Stimulated activated CD8-positive, alpha-beta memory T cell treated with anti-CD3 and anti-CD28 coated beads, Interleukin-4, amount 100 ng/mL, for 24 hours (primary cell): Measurements from ENCODE around the gene KIRREL2.
"Not testable (repeated sequence)": the region's sequence is repeated elsewhere in the genome, so short reads cannot be mapped to it uniquely, and the experiment has no call there.

Source experiments
- DNase-seq: peaks from one replicate; pipeline ENCODE4 v3.0.0-alpha.2; 2020; ENCODE audit warnings: low read depth

The KIRREL2 gene

DNA sequence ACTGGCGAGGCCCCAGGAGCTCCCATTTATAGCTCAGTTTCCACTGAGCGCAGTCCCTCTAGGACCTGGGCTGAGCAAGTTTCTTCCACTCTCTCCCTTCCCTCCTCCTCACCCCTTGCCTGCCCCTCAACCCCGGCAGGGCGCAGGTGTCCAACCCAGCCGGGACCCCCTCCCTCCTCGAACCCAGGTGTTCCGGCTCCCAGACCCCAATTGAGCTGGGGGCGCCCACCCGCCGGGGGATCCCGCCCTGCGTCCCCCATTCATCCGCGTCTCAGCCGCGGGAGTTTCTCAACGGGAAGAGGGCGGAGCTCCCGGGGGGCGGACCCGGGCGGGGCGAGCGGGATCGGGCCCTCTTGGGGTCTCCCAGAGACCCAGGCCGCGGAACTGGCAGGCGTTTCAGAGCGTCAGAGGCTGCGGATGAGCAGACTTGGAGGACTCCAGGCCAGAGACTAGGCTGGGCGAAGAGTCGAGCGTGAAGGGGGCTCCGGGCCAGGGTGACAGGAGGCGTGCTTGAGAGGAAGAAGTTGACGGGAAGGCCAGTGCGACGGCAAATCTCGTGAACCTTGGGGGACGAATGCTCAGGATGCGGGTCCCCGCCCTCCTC, at the start of gene KIRREL2:
TSS of gene KIRREL2 (plus strand) at position 366 of the 604 bp plus-strand sequence. CDS start at position 575, 209 bp downstream.
- DNase-seq: no peak

DNA sequence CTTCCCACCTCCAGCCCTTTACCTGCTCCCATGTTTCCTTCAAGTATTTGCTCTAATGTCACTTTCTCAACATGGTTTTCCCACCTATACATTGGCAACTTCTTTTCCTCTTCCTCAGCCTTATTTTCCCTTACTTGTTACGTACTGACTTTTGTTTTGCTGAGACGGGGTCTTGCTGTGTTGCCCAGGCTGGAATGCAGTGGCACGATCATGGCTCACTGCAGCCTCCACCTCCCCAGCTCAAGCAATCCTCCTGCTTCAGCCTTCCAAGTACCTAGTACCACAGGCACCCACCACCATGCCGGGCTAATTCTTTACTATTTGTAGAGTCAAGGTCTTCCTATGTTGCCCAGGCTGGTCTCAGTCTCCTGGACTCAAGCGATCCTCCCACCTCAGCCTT, 49.1 kb upstream of the KIRREL2 start:
- no peak for DNase-seq

DNA sequence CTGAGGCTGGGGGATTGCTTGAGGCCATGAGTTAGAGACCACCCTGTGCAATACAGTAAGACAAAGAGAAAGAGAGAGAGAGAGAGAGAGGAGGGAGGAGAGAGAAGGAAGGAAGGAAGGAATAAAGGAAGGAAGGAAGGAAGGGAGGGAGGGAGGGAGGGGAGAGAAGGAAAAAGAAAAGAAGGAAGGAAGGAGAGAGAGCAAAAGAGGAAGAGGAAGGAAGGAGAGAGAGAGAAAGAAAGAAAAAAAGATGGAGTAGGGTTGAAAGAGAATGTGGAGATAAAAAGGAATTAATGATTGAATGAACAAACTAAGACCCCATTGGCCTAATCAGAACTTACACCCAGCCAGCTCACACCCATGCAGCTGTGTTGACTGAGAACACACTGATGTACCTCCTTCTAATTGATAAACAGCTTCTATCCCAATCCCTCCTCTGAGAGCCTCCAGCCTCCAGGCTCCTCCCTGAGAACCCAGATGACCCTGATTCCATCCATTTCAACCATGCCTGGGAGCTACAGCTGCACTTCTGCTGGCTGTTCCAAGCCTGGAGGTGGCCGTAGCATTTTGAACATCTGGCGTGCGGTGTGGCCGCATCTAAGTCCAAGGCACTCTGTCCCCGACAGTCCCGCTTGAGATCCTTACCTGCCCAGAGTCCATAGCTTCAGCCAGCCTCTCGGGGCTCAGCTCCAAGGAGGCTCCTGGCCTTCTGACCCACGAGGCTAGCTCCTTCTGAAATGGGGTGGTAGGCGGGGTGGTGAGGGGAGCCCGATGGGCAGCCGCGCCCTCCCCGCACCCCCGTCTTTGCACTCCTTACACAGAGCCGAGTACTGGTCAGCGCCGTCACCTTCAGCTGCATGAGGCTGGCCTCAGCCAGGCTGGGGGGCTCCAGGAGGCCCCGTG, 45.1 kb upstream of the KIRREL2 start:
- DNase-seq: no peak

DNA sequence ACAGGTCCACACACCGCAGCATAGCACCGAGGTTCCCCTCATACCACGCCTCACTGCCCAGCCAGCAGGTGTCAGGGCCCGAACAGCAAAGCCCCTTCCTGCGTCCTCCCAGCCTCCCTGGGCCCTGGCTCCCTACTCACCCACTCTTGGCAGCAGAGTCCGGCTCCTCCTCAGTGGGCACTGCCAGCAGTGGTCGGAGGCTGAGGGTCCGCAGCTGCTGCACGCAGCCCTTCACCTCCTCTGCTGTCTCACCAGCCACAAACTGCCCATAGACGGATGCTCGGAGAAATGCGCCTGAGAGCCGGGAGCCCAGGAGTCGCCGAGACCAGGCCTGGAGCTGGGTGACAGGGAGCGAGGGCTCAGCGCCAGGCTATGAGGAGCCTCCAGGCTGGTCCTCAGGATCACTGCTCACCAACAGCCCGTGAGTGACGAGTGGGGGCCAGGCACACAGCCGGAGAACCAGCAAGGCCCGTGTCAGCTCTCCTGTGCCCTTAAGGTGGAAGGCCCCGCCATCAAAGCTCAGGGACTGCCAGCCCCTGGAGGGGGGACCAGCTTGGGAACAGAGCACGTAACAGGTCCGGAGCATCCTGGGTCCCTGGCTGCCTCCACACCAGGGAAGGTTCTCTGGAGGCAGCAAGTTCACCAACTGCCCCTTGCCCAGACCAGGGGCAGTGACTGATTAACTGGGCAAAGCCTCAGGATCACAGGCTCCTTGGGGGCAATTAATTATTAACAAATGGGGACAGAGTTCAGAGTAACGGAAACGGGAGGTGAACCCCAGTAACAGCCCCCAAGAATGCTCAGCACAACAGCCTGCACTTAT, 44.3 kb upstream of the KIRREL2 start, which contains the start of gene PRODH2:
TSS of gene PRODH2 (minus strand) at position 626 of the 823 bp plus-strand sequence. CDS start at position 586, 40 bp downstream.
- no peak for DNase-seq

DNA sequence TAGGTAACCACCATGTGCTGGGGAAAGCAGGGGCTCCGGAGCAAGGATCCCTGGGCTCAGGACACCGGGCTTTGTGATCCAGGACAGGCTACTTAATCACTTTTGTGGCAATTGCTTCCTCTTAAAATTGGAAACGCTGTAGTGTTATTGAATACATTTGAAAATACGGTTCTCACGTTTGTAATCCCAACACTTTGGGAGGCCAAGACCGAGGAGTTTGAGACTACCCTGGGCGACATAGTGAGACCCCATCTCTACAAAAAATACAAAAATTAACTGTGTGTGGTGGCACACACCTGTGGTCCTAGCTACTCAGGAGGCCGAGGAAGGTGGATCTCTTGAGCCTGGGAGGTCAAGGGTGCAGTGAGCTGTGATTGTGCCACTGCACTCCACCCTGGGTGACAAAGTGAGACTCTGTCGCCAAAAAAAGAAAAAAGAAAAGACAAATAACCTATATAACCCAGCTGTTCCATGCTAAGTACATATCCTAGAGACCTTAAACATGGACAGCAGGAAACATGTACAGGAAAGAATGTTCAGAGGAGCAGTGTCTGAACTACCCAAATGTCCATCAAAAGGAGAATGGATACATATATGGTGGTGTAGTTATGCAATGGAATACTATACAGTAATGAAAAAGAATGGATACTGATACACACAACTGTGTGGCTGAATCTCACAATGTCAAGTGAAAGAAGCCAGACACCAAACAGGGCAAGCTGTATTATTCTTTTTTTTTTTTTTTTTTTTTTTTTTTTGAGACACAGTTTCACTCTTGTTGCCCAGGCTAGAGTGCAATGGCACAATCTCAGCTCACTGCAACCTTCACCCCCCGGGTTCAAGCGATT, 43.4 kb upstream of the KIRREL2 start:
- DNase-seq: no peak

DNA sequence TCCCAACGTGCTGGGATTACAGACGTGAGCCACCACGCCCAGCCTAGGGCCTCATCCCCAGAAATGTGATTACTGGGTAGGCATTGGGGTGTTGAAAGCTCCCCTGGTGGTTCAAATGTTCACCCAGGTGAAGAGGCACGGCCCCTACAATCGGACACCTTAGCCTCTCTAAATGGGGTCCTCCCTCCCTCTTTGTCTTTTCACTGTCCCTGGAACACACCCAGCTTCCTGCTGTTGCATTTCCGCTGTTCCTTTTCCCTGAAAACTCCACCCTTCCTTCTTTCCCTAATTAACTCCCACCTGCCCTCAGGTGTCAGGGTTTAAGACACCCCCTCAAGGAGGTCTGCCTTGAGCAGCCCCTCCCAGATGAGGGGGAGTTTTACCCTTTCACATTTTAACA, 40.4 kb upstream of the KIRREL2 start:
- no peak for DNase-seq

DNA sequence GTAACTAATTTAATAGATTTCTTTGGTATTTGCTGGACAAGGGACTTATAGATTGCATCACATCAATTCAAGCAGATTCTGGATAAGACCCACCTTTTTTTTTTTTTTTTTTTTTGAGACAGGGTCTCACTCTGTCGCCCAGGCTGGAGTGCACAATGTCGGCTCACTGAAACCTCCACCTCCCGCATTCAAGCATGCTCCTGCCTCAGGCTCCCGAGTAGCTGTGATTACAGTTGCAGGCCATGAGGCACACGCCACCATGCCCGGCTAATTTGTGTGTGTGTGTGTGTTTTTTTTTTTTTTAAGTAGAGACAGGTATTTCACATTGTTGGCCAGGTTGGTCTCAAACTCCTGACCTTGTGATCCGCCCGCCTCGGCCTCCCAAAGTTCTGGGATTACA, 39.9 kb upstream of the KIRREL2 start:
- no peak for DNase-seq

DNA sequence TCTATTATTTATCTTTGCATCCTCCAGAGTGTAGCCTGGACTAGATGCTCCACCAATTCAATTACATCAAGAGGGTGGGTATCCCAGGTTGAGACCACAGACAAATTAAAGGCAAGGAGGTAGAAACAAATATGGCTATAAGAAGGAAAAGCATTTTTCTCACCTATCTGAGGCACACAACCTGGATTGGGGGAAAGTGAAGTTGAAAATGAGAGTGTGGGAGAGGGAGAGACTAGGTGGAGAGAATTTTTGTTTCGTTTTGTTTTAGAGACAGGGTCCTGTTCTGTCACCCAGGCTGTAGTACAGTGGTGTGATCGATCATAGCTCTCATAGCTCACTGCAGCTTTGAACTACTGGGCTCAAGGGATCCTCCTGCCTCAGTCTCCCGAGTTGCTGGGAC, 38.3 kb upstream of the KIRREL2 start:
- no peak for DNase-seq

DNA sequence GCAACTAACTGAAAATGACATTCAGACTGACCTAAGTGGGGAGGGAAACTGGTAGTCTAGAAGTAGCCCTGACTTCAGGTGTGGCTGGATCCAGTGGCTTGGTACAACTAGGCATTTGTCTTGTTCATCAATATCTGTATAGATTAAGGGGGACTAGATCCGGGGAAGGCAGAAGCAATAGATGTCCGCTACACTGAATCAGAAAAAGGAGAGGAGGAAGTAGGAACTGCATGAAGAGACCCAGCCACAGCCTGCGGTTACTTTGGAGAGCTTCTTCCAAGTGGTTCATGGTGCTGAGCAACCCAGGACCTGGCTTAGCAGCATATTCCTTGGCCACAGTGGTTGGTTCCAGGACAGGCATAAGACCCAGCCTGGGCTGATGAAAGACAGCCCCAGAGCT, 34.1 kb upstream of the KIRREL2 start:
- no peak for DNase-seq

DNA sequence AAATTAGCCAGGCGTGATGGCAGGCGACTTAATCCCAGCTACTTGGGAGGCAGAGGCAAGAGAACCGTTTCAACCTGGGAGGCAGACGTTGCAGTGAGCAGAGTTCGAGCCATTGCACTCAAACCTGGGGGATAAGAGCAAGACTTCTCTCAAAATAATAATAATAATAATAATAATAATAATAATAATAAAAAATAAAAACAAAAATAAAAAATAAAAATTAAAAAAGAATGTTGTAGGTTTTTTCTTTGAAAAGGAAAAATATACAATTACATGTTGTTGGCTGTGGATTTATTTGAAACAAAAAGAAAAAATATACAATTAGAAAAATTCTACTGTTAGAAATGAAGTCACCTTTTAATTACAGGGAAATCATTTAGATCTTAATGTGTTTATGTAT, 32.6 kb upstream of the KIRREL2 start:
- DNase-seq: no peak

DNA sequence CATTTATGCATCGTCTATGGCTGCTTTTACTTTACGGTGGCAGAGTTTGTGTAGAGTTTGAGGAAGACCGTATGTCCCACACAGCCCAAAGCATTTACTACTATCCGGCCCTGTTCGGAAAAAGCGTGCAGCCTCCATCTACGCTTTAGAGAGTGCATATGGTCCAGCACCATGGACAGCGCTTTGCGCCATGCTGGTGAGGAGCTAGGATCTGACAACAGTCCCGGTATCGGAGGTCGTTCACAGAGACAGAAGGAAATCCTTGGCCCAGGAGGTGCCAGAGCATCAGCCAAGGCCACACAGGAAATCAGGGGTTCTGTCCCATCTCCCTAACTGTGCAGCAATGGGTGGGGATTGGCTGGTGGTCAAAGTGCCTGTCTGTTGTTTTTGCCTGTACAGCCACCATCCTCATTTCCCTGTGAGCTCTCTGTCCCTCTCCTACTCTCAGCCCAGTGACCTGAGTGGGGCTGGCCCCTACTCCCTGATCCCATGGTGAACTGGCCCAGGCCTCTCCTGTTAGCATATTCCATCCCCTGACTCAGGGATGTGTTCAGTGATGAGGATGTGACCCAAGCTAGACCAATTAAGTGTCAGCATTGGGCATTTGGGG, 27.9 kb upstream of the KIRREL2 start:
- DNase-seq: peak; percentile 12

DNA sequence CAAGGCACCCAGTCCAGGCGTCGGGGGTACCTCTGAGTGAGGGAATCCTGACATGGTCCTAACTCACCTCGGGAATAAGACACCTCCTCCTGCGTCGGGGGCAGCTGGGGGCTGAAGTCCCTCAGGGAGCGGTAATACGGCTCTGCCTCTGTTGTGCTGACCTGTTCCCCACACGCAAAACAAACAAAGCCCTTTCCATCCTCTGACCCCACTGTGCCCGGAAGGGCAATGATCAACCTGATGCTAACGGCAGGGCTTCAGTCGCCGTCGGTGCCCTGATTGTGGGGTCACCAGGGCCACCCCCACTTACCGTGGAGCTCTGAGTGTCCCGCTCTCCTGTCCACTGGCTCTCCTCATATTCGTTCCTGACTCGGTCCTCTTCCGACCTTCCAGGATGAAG, 25.7 kb upstream of the KIRREL2 start:
- DNase-seq: no peak

DNA sequence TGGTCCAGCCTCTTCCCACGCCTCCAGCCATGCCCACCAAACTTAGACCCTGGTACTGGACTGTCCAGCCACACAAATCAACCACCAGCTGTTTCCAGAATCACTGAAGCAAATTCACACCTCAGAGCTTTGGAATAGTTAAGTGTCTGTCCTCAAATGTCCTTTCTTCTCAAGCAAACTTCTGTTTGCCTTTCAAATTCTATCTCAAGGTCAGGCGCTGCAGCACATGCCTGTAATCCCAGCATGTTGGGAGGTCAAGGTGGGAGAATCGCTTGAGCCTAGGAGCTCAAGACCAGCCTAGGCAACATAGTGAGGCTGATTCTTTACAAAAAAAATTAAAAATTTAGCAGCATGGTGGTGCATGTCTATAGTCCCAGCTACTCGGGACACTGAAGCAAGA, 24.7 kb upstream of the KIRREL2 start:
- DNase-seq: no peak

DNA sequence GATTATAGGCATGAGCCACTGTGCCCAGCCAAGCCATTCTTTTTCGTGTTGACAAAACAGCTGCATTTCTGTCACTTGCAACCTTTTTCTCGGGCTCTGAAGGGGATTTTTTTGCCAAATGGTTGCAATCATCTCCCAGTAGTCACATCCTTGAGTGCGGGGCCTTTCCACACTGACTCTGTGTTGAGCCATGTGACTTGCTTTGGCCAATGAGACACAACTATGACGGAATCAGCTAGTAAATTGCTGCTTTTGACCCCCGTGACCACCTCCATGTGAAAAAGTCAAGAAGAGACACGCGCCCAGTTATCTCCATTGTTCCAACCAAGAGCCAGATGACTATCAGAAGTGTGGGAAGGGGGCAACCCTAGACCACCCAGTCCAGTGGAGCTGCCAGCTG, 22.7 kb upstream of the KIRREL2 start:
- no peak for DNase-seq

DNA sequence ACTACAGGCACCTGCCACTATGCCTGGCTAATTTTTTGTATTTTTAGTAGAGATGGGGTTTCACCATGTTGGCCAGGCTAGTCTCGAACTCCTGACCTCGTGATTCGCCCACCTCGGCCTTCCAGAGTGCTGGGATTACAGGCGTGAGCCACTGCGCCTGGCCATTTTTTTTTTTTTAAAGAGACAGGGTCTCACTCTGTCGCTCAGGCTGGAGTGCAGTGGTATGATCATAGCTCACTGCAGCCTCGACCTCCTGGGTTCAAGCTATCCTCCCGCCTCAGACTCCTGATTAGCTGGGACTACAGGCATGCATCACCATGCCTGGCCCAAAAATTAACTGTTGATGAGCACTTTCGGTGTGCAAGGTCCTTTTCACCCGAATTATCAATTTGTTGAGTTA, 20.6 kb upstream of the KIRREL2 start:
- not testable (repeated sequence) for DNase-seq

DNA sequence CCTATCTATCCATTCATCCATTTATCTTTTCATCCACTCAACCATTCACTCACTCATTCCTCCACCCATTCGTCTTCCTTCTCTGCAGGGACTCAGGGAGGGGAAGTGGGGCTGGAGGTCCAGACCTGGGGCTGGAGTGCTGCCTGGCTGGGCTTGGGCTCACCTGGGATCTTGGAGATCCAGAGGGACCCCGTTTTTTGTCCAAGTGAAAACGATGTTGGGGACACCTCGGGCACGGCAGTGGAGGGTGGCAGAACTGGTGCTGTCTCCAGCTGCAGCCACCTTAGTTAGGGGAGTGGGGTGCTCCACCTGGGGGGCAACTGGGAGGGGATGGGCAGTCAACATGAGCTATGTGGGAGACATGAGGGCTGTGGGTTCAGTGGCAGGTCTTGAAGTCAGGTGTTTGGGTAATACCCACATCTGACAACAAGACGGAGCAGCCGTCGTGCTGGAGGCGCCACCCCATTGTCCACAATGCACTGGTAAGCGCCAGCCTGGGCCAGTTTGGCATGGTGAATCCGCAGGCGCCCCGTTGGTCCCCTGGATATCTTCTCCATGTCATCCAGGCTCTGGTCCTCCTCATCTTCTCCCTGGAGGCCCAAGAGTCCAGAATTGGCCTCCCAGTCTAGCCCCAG, 14.6 kb upstream of the KIRREL2 start:
- DNase-seq: no peak

DNA sequence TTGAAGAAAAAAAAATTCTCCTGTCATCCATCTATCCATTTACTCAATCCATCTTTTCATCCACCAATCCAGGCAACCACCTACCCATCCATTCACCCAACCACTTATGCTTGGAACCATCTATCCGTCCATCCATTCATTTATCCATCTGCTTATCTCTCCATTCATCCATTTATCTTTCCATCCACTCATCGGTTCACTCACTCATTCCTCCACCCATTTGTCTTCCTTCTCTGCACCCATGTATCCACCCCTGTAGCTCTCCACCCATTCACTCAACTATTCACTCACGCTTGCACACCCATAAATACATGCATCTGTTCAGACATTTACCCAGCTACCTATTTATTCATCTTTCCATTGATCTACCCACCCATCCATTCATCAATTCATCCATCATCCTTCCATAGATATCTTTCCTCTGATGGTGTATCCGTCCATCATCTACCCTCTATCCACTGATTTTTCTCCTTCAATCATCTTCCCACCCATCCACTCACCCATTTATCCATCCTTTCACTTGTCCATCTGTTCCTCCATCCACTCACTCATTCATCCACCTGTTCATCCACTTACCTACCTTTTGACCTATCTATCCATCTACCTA, 13.9 kb upstream of the KIRREL2 start:
- DNase-seq: no peak

DNA sequence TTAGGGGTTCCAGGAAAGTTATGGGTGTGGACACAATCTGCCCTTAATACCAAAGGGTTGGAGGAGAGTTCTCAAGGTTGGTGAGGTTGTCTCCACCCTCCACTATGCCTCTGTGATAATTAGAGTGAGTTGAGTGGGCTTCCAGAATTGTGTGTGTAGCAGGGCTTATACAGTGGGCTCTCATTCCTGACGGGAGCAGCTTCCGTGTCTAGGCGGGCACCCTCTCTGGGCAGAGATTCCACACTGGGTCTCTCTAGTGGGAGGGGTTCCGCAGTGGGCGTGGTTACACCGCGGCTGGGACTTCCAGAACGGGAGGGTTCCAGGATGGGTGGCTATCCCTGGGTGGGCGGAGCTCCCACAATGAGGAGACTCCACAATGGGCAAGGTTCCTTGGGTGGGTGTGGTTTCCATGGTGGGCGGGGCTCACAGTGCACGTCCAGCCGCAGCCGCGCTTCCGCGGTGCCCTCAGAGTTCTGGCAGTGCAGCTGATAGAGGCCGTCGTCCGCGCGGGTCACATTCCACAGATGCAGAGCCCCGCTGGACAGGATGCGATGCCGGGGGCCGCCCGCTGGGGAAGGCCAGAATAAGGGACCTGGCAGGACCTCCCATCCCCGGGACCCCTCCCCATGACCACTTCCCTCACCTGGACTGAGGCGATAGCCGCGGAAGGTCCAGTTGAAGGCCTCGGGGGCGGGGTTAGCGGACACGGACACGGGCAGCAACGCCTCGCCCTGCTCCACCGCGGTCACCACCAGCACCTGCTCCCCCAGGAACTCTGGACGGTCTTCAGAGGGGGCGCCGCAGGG, 12.8 kb upstream of the KIRREL2 start:
- DNase-seq: no peak

DNA sequence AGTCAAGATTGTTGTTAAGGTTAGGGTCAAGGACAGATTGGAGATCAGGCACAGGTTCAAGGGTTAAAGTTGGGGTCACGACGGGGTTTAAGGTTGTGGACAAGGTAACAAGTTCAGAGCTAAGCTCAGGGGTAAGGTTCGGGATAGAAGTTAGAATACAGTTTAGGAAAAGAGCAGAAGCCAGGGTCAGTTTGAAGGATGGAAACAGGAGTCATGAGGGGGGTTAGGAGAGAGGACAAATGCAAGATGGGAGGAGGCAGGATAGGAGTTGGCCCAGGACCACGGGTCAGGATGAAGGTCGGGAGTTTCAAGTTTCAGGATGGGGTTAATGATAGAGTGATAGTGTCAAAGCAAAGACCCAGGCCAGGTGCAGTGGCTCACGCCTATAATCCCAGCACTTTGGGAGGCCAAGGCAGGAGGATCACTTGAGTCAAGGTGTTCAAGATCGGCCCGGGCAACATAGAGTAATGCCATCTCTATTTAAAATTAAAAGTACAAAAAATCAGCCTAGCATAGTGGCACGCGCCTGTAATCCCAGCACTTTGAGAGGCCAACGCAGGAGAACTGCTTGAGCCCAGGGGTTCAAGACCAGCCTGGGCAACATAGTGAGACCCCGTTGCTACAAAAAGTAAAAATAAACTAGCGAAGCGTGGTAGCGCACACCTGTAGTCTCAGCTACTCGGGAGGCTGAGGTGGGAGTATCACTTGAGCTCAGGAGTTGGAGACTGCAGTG, 12.1 kb upstream of the KIRREL2 start:
- no peak for DNase-seq
